Upper lobe of right lung (tissue), 1 donor: Measurements from ENCODE around the gene CTR9. TPM values are rescaled to one million over a fixed set of nuclear protein-coding genes. Genes with fewer than 3 reads are reported as not detected.

Experiments
- ATAC-seq: fragments of 200-7000 bp; cut with Tn5 transposase; one replicate; pipeline ENCODE4 v1.9.1; 2020; ENCODE audit warnings: mild to moderate bottlenecking, moderate library complexity
- DNase-seq: peaks from one replicate; pipeline ENCODE4 v3.0.0-alpha.2; 2020
- H3K27ac ChIP-seq: fragments of 200-600 bp; one replicate; pipeline ENCODE4 v1.8.0; 2022
- H3K27me3 ChIP-seq: fragments of 200-600 bp; one replicate; pipeline ENCODE4 v1.8.0; 2022; ENCODE audit warnings: mild to moderate bottlenecking
- H3K36me3 ChIP-seq: fragments of 200-600 bp; one replicate; pipeline ENCODE4 v1.8.0; 2022
- H3K4me1 ChIP-seq: fragments of 200-600 bp; one replicate; pipeline ENCODE4 v1.8.0; 2022
- H3K4me3 ChIP-seq: fragments of 200-600 bp; one replicate; pipeline ENCODE4 v1.8.0; 2022; ENCODE audit warnings: mild to moderate bottlenecking
- H3K9me3 ChIP-seq: fragments of 200-600 bp; one replicate; pipeline ENCODE4 v1.8.0; 2022
- CTCF ChIP-seq: fragments of 200-600 bp; IDR thresholded peaks from one replicate; pipeline ENCODE4 v1.8.0; 2022; ENCODE audit warnings: antibody characterized with exemption
- intact Hi-C: fragments of 100-400 bp; cut with DNase I; formaldehyde crosslinking; loops from one replicate; pipeline ENCODE4 v1.11.0; 2022
- total RNA-seq: library from RNA; stranded (reverse); fragmentation: NEBNext Ultra II Directional; extraction: Animal tissue kit (Norgen Biotek cat#: 25700); gene quantifications from one replicate; pipeline ENCODE4 v1.2.1, GENCODE V29; 2021
- donor health status: DM: no; HTN: yes; CAD: no; lungs with severe emphysema.

Gene CTR9
- total RNA-seq, 1 donor from 2014 or later = 31.3 TPM

DNA sequence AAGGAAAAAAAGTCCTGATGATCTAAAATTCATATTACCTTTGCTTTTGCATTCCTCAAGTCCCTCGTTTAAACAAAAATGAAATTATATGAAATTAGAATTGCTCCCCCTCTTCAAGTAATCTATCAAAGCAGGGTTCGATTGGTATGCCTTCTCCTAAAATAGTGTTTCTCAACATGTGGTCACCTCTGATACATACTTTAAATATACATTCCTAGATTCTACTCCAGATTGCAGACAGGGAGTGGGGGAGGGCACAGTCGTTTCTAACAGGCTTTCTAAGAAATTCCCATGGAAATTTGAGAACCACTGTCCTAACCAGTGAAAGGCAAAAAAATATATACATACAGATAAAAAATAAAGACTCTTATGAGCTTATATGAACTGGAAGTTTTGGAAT, 34.9 kb upstream of the CTR9 start:
- no peak for ATAC-seq
- Histone ChIP-seq H3K36me3 (no peaks in the 10 kb centered on the region), H3K27ac (no peak overlapping the region), H3K4me3 (no peak overlapping the region), H3K9me3 (no peaks in the 10 kb centered on the region), H3K27me3 (no peaks in the 10 kb centered on the region), H3K4me1 (no peaks in the 10 kb centered on the region)
- no peak for TF ChIP-seq CTCF
- intact Hi-C loops = no loop called here
- no peak for DNase-seq

DNA sequence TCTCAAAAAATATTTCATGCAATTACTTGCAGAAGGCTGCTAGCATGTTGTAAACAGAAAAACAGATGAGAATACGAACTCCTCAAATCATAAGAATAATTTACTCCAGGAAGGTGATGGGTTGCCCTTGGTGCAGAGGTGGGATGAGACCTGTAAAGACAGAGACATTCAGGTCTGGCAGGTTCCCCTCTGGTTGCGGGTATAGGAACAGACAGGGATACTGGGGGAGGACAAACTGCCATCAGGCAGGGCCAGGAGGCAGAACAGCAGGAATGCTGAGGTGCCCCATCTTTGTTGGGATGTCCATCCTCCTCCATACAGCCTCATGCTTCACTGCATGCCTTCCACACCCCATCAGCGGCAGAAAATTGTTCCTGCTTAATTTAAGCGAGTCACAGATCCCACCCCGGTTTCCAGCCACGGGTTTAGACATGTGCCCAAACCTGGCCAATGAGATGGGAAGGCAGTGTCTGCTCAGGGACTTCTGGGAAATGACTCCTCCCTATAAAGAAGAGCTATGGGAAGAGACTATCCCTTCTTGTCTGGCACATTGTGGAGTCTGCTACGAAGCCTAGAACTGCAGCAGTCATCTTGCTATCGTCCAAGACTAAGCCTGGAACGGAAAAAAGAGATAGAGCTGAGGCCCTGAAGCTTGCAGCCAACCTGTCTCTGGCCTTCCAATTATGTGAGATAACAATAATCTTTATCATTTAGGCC, 34.3 kb upstream of the CTR9 start:
- Histone ChIP-seq H3K27ac (no peak overlapping the region), H3K27me3 (no peaks in the 10 kb centered on the region), H3K4me3 (no peak overlapping the region), H3K4me1 (no peaks in the 10 kb centered on the region), H3K9me3 (no peaks in the 10 kb centered on the region), H3K36me3 (no peaks in the 10 kb centered on the region)
- intact Hi-C loops = no loop called here
- TF ChIP-seq CTCF = no peak
- DNase-seq (no peak), ATAC-seq (no peak)

- no peak overlapping the region for H3K4me3 ChIP-seq
- no peaks in the 10 kb centered on the region for H3K4me1 ChIP-seq
- DNase-seq (no peak), ATAC-seq (no peak)
- no peaks in the 10 kb centered on the region for H3K36me3 ChIP-seq
- TF ChIP-seq CTCF = no peak
- H3K27me3 ChIP-seq = no peaks in the 10 kb centered on the region
- intact Hi-C loops = no loop called here
- H3K9me3 ChIP-seq = no peaks in the 10 kb centered on the region
- H3K27ac ChIP-seq = no peak overlapping the region
Observed at GRCh38 chr11:10719616-10720015, 31.4 kb upstream of the CTR9 start.

GRCh38 chr11:10720881-10721376, 30.1 kb upstream of the CTR9 start:
- Histone ChIP-seq H3K36me3 (no peaks in the 10 kb centered on the region), H3K27me3 (no peaks in the 10 kb centered on the region), H3K4me1 (no peaks in the 10 kb centered on the region), H3K4me3 (no peak overlapping the region), H3K9me3 (no peaks in the 10 kb centered on the region), H3K27ac (no peak overlapping the region)
- intact Hi-C loops = no loop called here
- TF ChIP-seq CTCF = no peak
- DNase-seq (no peak), ATAC-seq (no peak)

GRCh38 chr11:10722307-10722706, 28.7 kb upstream of the CTR9 start:
- DNase-seq = no peak
- Histone ChIP-seq H3K36me3 (no peaks in the 10 kb centered on the region), H3K4me1 (no peaks in the 10 kb centered on the region), H3K4me3 (no peak overlapping the region), H3K9me3 (no peaks in the 10 kb centered on the region), H3K27ac (no peak overlapping the region), H3K27me3 (no peaks in the 10 kb centered on the region)
- ATAC-seq = no peak
- intact Hi-C loops = no loop called here
- no peak for TF ChIP-seq CTCF
